GM18861 (cell line): Measurements from ENCODE around the gene ROBO1.

Experiments used
- ATAC-seq: cut with Tn5 transposase; IDR thresholded peaks from one replicate; pipeline ENCODE4 v1.9.1; 2021; ENCODE audit not compliant: unreplicated experiment

ROBO1 gene

GRCh38 chr3:79385211-79385610 lies 382.6 kb downstream of the ROBO1 start:
- ATAC-seq, result no peak

GRCh38 chr3:79383402-79384012 lies 384.3 kb downstream of the ROBO1 start:
- no peak for ATAC-seq

- no peak for ATAC-seq
These were observed 387.2 kb downstream of the ROBO1 start for GRCh38 chr3:79380581-79380980.

- ATAC-seq, result no peak
These were observed 389.7 kb downstream of the ROBO1 start for GRCh38 chr3:79378064-79378463.

GRCh38 chr3:79369306-79369705 lies 398.5 kb downstream of the ROBO1 start:
- no peak for ATAC-seq

GRCh38 chr3:79368403-79368802 lies 399.4 kb downstream of the ROBO1 start:
- no peak for ATAC-seq

GRCh38 chr3:79367803-79368202 lies 400.0 kb downstream of the ROBO1 start:
- no peak for ATAC-seq

- no peak for ATAC-seq
These were observed 400.7 kb downstream of the ROBO1 start for GRCh38 chr3:79367066-79367465.

- ATAC-seq, result no peak
These were observed 401.4 kb downstream of the ROBO1 start for GRCh38 chr3:79366414-79366813.

- ATAC-seq, result no peak
These were observed 403.0 kb downstream of the ROBO1 start for GRCh38 chr3:79364784-79365183.

GRCh38 chr3:79362571-79363270 lies 405.1 kb downstream of the ROBO1 start:
- ATAC-seq, result no peak

GRCh38 chr3:79361748-79362378 lies 405.9 kb downstream of the ROBO1 start:
- peak; percentile 79 for ATAC-seq

GRCh38 chr3:79358327-79358726 lies 409.5 kb downstream of the ROBO1 start:
- ATAC-seq, result no peak

- no peak for ATAC-seq
These were observed 413.6 kb downstream of the ROBO1 start for GRCh38 chr3:79354179-79354688.

- no peak for ATAC-seq
These were observed 416.1 kb downstream of the ROBO1 start for GRCh38 chr3:79351699-79352098.

- ATAC-seq, result no peak
These were observed 422.6 kb downstream of the ROBO1 start for GRCh38 chr3:79344876-79345871.

- ATAC-seq, result no peak
These were observed 425.8 kb downstream of the ROBO1 start for GRCh38 chr3:79341961-79342360.

- ATAC-seq, result no peak
These were observed 428.0 kb downstream of the ROBO1 start for GRCh38 chr3:79339846-79340245.

- ATAC-seq, result no peak
These were observed 430.0 kb downstream of the ROBO1 start for GRCh38 chr3:79337798-79338197.

- ATAC-seq, result no peak
These were observed 438.6 kb downstream of the ROBO1 start for GRCh38 chr3:79329154-79329553.

GRCh38 chr3:79326642-79327041 lies 441.2 kb downstream of the ROBO1 start:
- ATAC-seq, result no peak
